Cardiac muscle cell (in vitro differentiated cells and primary cell): ENCODE data around the gene KCNT2. TPM values are rescaled to one million over a fixed set of nuclear protein-coding genes. Genes with fewer than 3 reads are reported as not detected.
A peak's percentile ranks its signal among the peaks of the same experiment; 100 is the strongest.

Experiments used
- DNase-seq, 2 donors: peaks; one replicate each; pipeline versions ENCODE4 v3.0.0 to v3.0.0-alpha.2; 2010 to 2017; ENCODE audit warnings: low read depth in 1 of 2, low spot score in 1 of 2
- H3K27ac ChIP-seq: fragments of 200-600 bp; sonication (generic); 2 replicates; pipeline ENCODE4 v1.5.1; 2016
- H3K27me3 ChIP-seq: fragments of 200-600 bp; sonication (generic); 2 replicates; pipeline ENCODE4 v1.6.0; 2016; ENCODE audit warnings: control low read depth
- H3K36me3 ChIP-seq: fragments of 200-600 bp; sonication (generic); 2 replicates; pipeline ENCODE4 v1.5.1; 2016; ENCODE audit warnings: control low read depth
- H3K4me1 ChIP-seq: fragments of 200-600 bp; sonication (generic); 2 replicates; pipeline ENCODE4 v1.8.1; 2017; ENCODE audit warnings: low read depth, mild to moderate bottlenecking, mixed run types
- H3K4me3 ChIP-seq: fragments of 200-600 bp; sonication (generic); 2 replicates; pipeline ENCODE4 v1.5.1; 2016; ENCODE audit warnings: mild to moderate bottlenecking
- H3K9me3 ChIP-seq: fragments of 200-600 bp; sonication (generic); 2 replicates; pipeline ENCODE4 v1.5.1; 2017; ENCODE audit warnings: low read depth, mild to moderate bottlenecking, control low read depth
- polyA plus RNA-seq: library from polyadenylated mRNA; unstranded; fragments of >200 nt; fragmentation: Nextera tagmentation; extraction: Ambion mirVana; gene quantifications from 2 replicates; pipeline ENCODE4 v1.2.1, GENCODE V29; 2016
- total RNA-seq: library from RNA; depleted of rRNA; stranded (reverse); fragments of >200 nt; gene quantifications from 2 replicates; pipeline ENCODE4 v1.2.3, GENCODE V29; 2016
- TF ChIP-seq, protein P1 (sequence below): IDR thresholded peaks from 2 replicates; pipeline ENCODE4 v1.5.1; 2012; ENCODE audit warnings: low read depth, mild to moderate bottlenecking, low read length

KCNT2 gene
- total and polyA plus RNA-seq, 2 experiments from 2014 or later: 2.0 to 5.0 TPM

DNA sequence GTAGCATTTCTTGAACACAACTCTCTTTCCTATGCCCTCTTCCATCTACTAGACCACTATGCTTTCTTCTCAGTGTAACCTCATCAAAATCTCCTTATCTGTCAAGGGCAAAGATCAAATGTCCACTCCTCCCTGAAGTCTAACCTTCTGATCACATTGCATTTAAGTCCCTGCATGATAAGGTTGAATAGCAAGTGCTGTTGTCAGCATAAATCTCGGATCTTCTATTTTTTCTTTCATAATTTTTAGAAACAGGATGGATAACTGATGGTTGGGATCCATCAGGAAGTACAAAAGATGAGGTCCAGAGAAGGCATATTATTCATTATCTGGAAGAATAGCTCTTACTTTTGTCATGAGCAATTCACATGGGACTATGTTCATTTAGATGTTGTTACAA, 41.0 kb downstream of the KCNT2 start:
- Histone ChIP-seq H3K4me3 (no peak overlapping the region), H3K36me3 (no peaks in the 10 kb centered on the region), H3K27me3 (no peaks in the 10 kb centered on the region), H3K4me1 (no peaks in the 10 kb centered on the region), H3K9me3 (no peaks in the 10 kb centered on the region), H3K27ac (no peak overlapping the region)
- TF ChIP-seq, protein P1, sequence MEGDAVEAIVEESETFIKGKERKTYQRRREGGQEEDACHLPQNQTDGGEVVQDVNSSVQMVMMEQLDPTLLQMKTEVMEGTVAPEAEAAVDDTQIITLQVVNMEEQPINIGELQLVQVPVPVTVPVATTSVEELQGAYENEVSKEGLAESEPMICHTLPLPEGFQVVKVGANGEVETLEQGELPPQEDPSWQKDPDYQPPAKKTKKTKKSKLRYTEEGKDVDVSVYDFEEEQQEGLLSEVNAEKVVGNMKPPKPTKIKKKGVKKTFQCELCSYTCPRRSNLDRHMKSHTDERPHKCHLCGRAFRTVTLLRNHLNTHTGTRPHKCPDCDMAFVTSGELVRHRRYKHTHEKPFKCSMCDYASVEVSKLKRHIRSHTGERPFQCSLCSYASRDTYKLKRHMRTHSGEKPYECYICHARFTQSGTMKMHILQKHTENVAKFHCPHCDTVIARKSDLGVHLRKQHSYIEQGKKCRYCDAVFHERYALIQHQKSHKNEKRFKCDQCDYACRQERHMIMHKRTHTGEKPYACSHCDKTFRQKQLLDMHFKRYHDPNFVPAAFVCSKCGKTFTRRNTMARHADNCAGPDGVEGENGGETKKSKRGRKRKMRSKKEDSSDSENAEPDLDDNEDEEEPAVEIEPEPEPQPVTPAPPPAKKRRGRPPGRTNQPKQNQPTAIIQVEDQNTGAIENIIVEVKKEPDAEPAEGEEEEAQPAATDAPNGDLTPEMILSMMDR: no peak
- DNase-seq: no peak

DNA sequence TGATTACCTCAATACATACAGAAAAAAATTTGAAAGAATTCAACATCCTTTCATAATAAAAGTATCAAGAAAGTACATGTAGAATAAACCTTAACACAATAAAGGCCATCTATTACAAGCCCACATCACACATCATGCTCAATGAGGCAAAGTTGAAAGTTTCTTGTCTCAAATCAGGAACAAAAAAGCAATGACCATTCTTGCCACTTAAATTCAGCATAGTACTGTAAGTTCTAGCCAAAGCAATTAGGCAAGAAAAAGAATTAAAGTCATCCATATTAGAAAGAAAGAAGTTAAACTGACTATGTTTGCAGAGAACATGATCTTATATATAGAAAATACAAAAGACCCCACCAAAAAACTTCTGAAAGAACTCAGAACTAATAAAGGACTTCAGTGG, 44.5 kb downstream of the KCNT2 start:
- Histone ChIP-seq H3K9me3 (no peaks in the 10 kb centered on the region), H3K36me3 (no peaks in the 10 kb centered on the region), H3K4me1 (no peaks in the 10 kb centered on the region), H3K27ac (no peak overlapping the region), H3K4me3 (no peak overlapping the region), H3K27me3 (no peaks in the 10 kb centered on the region)
- TF ChIP-seq, protein P1: no peak
- DNase-seq: no peak

DNA sequence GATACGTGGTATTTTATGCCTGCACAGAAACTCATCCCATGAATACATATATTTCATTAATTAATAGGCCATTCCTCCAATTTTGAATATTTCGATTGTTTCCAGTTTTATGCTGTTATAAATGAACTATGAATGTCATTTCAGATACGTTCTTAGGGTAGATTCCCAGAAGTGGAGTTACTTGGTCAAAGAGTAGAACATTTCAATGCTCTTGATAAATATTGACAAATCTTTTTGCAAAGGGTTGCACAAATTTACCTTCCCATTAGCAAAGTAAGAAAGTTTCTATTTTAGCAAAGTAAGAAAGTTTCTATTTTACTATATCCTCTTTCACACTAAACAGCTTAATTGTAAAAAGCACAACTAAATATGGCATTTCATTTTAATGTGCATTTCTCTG, 48.9 kb downstream of the KCNT2 start:
- DNase-seq: no peak
- no peak overlapping the region for H3K27ac ChIP-seq
- no peaks in the 10 kb centered on the region for H3K36me3 ChIP-seq
- H3K9me3 ChIP-seq: no peaks in the 10 kb centered on the region
- H3K27me3 ChIP-seq: no peaks in the 10 kb centered on the region
- TF ChIP-seq, protein P1: no peak
- no peak overlapping the region for H3K4me3 ChIP-seq
- H3K4me1 ChIP-seq: no peaks in the 10 kb centered on the region

DNA sequence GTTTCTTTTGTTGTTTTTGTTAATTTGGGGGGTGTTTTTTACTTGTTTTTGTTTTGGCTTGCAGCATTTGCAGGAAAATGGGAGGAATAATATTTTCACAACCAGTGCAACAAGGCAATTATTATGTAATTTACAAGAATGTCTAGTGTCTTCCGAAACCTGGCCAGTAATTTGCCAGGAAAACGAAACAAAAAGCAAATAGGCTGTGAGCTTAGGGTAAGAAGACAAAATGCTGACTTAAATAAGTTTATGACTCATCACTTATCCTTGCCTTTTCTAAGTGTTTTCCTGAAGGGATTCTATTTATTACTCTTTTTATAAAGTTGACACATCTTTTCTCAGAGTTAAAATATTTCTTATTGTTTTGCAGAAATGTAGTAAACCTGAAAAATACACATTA, 49.8 kb downstream of the KCNT2 start:
- no peaks in the 10 kb centered on the region for H3K9me3 ChIP-seq
- peak in 1 of 2 donors; percentile 90 for DNase-seq
- H3K36me3 ChIP-seq: no peaks in the 10 kb centered on the region
- H3K4me3 ChIP-seq: no peak overlapping the region
- TF ChIP-seq, protein P1: no peak
- no peak overlapping the region for H3K27ac ChIP-seq
- H3K4me1 ChIP-seq: no peaks in the 10 kb centered on the region
- no peaks in the 10 kb centered on the region for H3K27me3 ChIP-seq

DNA sequence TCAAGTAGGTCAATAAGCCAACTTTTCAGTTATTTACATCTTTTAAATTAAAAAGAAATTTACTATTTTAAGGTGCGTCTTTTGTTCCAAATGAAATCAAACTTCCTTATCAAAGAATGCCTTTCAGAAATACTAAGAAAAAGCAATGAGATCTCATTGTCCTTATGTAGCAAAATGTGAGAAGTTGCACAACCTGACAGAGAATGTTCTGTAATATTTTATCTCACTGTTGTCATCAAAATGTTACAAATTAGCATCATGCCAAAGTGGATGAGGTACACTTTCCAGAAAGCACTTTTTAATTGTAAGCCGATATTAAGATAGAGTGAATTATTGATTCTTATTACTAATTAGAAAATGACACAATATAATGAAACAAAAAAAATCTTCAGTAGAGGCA, 50.4 kb downstream of the KCNT2 start:
- H3K9me3 ChIP-seq: no peaks in the 10 kb centered on the region
- DNase-seq: peak in 1 of 2 donors; percentile 69
- no peak overlapping the region for H3K27ac ChIP-seq
- H3K4me1 ChIP-seq: no peaks in the 10 kb centered on the region
- no peak overlapping the region for H3K4me3 ChIP-seq
- no peaks in the 10 kb centered on the region for H3K36me3 ChIP-seq
- no peaks in the 10 kb centered on the region for H3K27me3 ChIP-seq
- TF ChIP-seq, protein P1: no peak

DNA sequence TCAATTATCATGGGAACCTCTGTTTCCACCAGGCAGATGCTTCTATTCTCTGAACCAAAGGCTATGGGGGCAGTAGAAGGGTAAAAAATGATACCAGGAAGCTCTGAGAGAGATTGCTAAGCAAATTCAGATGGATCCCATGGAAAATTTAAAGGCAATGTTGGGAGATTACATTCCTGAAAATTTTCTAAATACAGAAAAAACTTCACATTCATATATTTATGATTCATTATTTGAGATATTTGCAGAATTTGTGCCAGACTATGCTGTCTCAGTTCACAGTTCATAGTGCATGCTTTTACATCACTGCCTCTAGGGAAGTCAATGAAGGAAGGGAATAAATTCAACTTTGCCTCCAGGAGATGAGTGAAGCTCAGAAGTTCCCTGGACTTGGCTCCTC, 57.5 kb downstream of the KCNT2 start:
- Histone ChIP-seq H3K9me3 (no peaks in the 10 kb centered on the region), H3K27me3 (no peaks in the 10 kb centered on the region), H3K27ac (no peak overlapping the region), H3K4me3 (no peak overlapping the region), H3K4me1 (peaks cover 4% of the 10 kb centered on the region), H3K36me3 (no peaks in the 10 kb centered on the region)
- DNase-seq: no peak
- TF ChIP-seq, protein P1: no peak
